Hematopoietic multipotent progenitor cell treated with erythropoietin and hydrocortisone succinate and interleukin-3 and kit ligand, for 17 days (in vitro differentiated cells): ENCODE measurements around the gene SLC19A2.
"Not testable (repeated sequence)": the region's sequence is repeated elsewhere in the genome, so short reads cannot be mapped to it uniquely, and the experiment has no call there.

Source experiments
- DNase-seq: peaks from one replicate; pipeline ENCODE4 v3.0.0-alpha.2; 2015; ENCODE audit warnings: low spot score

The SLC19A2 gene, protein sequence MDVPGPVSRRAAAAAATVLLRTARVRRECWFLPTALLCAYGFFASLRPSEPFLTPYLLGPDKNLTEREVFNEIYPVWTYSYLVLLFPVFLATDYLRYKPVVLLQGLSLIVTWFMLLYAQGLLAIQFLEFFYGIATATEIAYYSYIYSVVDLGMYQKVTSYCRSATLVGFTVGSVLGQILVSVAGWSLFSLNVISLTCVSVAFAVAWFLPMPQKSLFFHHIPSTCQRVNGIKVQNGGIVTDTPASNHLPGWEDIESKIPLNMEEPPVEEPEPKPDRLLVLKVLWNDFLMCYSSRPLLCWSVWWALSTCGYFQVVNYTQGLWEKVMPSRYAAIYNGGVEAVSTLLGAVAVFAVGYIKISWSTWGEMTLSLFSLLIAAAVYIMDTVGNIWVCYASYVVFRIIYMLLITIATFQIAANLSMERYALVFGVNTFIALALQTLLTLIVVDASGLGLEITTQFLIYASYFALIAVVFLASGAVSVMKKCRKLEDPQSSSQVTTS

DNA sequence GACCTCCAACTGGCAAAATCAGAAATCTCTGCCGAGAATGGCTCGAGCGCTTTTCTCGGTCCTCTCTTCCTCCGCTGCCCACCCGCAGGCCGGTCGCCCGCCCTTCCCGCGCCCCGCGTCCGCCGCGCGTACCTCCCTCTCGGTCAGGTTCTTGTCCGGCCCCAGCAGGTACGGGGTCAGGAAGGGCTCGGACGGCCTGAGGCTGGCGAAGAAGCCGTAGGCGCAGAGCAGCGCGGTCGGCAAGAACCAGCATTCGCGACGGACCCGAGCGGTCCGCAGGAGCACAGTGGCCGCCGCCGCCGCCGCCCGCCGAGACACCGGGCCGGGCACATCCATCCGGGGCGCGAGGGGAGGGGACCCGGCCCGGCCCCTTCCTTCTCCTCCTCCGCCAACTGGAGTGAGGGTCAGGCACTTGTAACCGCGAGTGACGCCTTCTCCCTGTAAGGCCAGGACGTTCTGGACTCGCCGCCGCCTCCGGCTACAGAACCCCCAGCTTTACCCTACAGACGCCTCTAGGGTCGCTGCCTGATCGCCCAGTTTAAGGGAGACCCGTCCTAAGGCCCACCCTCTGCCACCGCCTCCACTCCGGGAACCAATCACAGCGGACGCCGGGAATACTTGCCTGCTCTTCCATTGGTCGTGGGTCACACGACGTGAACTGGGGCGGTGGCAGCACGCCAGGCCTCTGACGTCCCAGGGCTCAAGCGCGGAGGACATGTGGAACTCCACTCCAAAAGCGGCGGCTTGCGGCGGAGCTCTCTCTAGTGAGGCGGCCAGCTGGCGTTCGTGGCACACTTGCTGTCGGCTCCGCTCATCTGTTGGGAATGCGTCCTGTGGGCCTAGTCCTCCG lies at the start of gene SLC19A2:
Gene SLC19A2 (minus strand): TSS at position 514 of the 850 bp plus-strand sequence. CDS start 178 bp downstream, at position 336.
- peak; percentile 97 for DNase-seq

DNA sequence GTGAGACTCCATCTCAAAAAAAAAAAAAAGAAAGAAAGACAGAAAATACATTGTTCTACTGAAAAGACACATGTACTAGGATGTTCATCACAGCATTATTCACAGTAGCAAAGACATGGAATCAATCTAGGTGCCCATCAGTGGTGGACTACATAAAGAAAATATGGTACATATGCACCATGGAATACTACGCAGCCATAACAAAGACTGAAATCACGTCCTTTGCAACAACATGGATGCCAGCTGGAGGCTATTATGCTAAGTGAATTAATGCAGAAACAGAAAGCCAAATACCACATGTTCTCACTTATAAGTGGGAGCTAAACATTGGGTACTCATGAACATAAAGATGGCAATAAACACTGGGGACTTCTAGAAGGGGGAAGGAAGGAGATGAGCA lies 48.9 kb upstream of the SLC19A2 start:
- no peak for DNase-seq

DNA sequence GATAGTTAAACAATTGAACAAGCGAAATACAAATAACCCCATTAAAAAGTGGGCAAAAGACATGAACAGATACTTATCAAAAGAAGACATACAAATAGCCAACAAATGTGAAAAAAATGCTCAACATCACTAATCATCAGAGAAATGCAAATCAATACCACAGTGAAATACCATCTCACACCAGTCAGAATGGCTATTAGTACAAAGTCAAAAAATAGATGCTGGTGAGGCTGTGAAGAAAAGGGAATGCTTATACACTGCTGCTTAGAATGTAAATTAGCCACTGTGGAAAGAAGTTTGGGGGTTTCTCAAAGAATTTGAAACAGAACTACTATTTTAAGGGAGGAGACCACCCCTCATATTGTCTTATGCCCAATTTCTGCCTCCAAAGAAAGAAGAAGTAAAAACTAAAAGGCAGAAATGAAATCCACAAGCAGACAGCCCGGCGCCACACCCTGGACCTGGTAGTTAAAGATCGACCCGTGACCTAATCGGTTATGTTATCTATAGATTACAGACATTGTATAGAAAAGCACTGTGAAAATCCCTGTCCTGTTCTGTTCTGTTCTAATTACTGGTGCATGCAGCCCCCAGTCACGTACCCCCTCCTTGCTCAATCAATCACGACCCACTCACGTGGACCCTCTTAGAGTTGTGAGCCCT lies 47.9 kb upstream of the SLC19A2 start:
- not testable (repeated sequence) for DNase-seq

- no peak for DNase-seq
Measured at GRCh38 chr1:169530448-169530847, 44.7 kb upstream of the SLC19A2 start.

- DNase-seq = no peak
Measured at GRCh38 chr1:169529068-169529642, 43.4 kb upstream of the SLC19A2 start.

DNA sequence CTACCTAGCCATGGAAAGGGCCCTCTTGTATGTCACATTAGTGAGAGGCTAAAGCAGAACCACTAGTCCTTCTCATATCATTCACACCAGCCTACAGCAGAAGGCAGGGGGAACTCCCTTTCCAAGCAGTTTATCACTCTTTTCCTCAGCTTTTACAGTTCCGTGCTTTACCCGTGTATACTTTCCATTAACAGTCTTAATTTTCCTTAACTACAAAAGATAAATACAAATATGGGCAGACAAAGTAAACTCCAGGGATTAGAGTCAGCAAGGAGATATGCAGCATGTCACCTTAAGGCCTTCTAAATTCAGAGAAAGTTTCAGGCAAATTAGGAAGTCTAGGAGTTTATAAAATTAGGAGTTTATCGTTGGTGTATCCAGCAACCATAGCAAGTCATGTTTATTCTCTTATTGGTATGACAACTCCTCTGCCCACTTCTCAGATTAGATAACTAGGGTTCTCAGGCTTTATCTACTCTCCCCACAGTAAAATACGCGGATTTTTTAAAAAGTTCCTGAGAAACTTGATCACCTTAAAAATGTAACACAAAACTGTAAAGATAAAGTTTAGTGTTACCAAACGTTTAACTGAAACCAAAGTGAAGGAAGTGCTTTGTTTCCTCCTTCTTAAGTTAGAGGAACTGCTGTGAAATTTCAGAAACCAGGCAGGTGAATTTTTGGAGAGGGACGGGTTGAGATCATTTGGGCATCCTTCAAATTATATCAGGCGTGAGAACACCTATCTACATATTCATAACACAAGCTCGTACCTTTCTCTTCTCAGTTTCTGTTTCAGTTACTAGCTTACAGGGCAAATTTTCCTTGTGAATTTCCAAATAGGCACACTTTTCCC lies 42.7 kb upstream of the SLC19A2 start:
- no peak for DNase-seq

GRCh38 chr1:169527451-169528214 lies 41.9 kb upstream of the SLC19A2 start:
- no peak for DNase-seq

DNA sequence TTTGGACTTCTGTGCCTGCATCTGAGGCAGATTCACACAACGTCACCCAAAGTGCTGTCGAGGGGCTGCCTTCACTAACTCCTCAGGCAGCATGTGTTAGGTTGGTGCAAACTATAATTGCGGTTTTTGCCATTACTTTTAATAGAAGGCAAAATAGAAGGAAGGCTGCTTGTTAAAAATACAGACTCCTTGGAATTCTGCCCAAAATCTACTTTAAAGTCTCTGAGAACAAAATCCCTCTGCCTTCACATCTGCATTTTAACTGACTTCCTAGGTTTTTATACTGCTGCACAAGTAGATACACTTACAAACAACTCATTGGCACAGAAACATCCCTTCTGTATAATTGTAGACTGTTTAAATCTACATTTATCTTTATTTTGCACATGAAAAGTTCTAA lies 41.3 kb upstream of the SLC19A2 start:
- no peak for DNase-seq

GRCh38 chr1:169526120-169526832 lies 40.5 kb upstream of the SLC19A2 start:
- no peak for DNase-seq

GRCh38 chr1:169525391-169525790 lies 39.6 kb upstream of the SLC19A2 start:
- no peak for DNase-seq

DNA sequence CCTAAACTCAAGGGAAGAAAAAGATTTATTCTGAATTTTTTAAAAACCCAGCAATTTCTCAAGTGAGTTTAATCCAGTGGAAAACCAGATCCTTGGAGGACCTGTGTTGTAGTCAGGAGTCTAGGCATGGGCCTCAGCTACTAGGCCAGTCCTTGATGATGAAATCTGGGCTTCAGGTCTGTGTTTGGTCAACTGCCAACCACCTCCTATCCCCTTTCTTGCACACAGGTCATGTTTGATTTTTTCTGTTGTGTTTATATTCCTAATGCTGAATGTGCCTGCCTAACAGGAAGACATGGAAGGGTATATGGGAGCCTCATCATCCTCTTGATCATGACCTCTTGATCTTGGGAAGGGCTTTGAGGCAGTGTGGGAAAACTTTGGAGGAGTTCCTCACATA lies 38.2 kb upstream of the SLC19A2 start:
- no peak for DNase-seq

- DNase-seq = no peak
Measured at GRCh38 chr1:169521226-169521625, 35.5 kb upstream of the SLC19A2 start.

DNA sequence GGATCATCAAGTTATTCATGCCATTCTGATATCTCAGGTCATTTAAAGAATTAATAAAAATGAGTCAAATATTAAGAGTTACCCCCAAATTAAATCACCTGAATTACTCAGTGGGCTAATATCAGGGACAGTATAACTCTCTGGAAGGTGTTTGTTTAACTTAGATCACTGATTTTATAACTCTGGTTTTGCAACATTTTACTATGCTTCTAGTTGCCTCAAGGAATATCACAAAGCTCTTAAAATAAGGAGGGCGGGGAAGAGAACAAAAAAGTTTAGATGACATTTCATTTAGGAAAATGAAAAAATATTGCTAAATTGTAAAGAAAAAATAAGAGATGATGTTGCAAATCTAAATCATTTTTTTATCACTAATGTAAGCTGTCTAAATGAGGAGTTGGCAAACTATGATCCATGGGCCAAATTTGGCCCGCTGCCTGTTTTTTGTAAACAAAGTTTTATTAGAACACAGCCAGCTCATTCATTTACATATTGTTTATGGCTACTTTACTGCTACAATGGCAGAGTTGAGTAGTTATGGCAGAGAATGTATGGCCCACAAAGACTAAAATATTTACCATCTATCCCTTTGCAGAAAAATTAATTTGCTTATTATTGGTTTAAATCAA lies 31.9 kb upstream of the SLC19A2 start:
- DNase-seq = no peak

GRCh38 chr1:169515641-169516040 lies 29.9 kb upstream of the SLC19A2 start:
- no peak for DNase-seq

GRCh38 chr1:169514566-169515270 lies 29.0 kb upstream of the SLC19A2 start:
- DNase-seq = no peak

DNA sequence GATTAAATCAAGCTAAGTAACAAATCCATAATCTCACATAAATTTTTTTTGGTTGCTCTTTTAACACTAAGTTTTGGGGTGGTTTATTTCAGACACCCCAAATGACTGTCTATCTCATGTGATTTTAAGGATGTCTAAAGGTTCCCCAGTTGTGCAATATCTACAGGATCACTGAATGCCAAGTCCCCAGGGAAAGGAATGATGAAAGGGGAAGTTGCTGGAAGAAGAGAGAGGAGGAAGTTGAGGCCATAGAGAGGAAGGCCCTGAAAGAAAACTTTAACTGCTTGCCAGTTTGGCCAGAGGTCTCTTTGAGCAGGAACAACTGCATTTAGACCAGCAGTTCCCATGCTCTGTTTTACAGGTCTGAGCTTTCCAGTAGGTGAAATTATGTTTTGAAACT lies 27.5 kb upstream of the SLC19A2 start:
- DNase-seq = no peak

GRCh38 chr1:169511316-169512005 lies 25.7 kb upstream of the SLC19A2 start:
- no peak for DNase-seq

DNA sequence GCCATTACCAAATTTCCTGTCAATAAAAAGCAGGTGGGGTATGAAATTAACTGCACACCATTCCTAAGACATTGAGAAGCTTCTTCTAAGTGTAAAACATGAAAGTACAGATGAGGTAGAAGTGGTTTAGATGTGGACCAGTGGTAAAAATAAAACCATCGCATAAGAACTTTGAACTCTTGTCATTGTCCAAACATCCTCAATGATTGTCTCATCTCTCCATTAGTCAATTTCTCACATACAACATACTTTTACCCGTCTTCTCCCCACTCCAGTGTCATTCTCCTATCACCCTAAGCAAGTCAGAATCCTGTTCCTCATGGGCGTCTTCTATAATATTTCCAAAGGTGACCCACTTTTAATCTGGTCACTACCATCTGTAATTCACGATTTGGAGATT lies 24.3 kb upstream of the SLC19A2 start:
- no peak for DNase-seq
